ENCODE measurements around the gene CASTOR1.

The CASTOR1 gene

DNA sequence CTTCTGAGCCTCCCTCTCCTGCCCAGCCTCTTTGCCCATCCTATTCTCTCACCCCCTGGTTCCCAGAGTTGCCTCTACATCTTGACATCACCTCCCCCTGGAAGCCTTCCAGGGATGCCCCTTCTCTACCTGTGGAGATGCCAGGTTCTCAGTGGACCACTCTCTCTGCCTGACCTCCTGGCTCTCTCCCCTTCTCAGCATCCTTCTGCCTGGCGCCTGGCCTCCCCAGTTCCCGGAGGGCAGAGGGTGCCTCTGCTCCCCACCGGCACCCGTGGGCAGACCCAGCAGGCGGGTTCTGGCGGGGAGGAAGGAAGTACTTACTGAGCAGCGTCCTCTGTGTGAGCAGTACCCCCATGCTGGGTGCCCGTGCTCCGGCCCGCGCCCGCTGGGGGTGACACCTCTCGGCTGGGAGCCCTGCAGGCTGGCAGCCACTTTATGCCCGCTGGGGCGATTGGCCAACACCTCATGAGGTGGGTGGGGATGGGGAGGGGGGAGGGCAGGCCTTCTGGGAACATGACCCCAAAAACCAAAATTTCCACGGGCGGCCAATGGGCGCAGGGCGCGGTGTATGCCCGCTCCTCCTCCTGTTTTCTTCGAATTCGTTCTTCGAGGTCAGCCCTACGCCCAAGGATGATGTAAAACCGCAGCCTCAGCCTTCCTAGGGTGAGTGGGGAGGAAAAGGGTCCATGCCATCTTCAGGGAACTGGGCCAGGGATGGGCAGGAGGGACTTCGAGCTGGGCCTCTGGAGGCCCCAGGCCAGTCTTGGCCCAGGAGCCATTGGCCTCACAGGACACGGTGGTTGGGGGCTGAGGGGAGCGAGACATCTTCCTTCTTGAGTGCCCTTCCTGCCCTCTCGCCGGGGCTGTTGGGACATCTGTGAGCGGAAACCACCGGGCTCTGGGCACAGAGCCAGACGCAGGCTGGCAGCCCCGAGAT lies 22.6 kb downstream of the CASTOR1 start, which contains the start of gene OSM:
Gene OSM (minus strand): TSS at position 407 of the 937 bp plus-strand sequence. CDS start 52 bp downstream, at position 355.
- in situ Hi-C loops (cut with MboI; ENCODE audit: low sequenced_read_pairs): loop anchor here (10.0 kb wide), 1 partner anchor 118 kb away; the partner anchor contains the start of gene RNF215

- in situ Hi-C loops (cut with MboI; ENCODE audit: low sequenced_read_pairs): loop anchor here (10.0 kb wide), 1 partner anchor 119 kb away; the partner anchor contains the start of gene RNF215
These were observed 23.4 kb downstream of the CASTOR1 start for GRCh38 chr22:30265823-30266444.

GRCh38 chr22:30265131-30265720 lies 24.1 kb downstream of the CASTOR1 start:
- in situ Hi-C loops (cut with MboI; ENCODE audit: low sequenced_read_pairs): loop anchor here (10.0 kb wide), 1 partner anchor 120 kb away; the partner anchor contains the start of gene RNF215

DNA sequence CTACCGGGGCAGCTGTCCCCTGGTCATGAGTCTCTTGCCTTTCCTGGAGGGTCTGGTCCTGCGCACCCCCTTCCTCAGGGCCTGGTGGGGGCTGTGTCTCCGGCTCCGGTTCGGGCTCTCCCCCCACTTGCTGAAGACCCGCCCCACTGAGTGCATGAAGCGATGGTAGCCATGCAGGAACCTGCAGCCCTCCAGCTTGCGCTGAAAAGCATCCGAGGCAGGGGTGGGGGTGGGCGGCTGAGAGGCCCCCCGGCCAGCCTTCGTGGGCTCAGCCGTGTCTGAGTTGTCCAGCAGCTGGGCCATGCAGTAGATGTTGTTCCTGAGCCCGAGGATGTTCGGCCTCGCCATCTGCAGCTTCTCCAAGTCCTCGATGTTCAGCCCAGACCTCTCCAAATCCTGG lies 25.4 kb downstream of the CASTOR1 start:
- in situ Hi-C loops (cut with MboI; ENCODE audit: low sequenced_read_pairs): loop anchor here (5.0 to 10.0 kb wide), 2 partner anchors 121 to 157 kb away; partner anchors contain the start of gene RNF215

GRCh38 chr22:30262917-30263741 lies 26.2 kb downstream of the CASTOR1 start:
- in situ Hi-C loops (cut with MboI; ENCODE audit: low sequenced_read_pairs): loop anchor here (5.0 to 10.0 kb wide), 2 partner anchors 122 to 156 kb away; partner anchors contain the start of gene RNF215

DNA sequence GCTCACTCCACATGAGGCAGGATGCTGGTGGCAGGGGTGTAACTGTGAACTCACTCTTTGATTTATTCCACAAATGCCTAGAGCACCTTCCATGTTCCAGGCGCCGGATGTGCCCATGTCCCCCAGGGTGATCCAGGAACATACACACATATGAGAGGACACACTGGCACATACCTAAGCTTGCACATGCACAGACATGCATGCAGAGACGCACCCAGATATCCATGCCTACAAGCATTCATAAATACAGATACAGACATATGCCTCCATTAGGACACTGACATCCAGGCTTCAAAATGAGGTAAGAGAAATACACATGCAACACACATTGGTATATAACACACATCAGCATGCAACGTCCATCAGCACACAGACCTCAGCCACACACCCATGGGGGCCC lies 27.2 kb downstream of the CASTOR1 start:
- in situ Hi-C loops (cut with MboI; ENCODE audit: low sequenced_read_pairs): loop anchor here (5.0 to 10.0 kb wide), 2 partner anchors 123 to 155 kb away; partner anchors contain the start of gene RNF215

DNA sequence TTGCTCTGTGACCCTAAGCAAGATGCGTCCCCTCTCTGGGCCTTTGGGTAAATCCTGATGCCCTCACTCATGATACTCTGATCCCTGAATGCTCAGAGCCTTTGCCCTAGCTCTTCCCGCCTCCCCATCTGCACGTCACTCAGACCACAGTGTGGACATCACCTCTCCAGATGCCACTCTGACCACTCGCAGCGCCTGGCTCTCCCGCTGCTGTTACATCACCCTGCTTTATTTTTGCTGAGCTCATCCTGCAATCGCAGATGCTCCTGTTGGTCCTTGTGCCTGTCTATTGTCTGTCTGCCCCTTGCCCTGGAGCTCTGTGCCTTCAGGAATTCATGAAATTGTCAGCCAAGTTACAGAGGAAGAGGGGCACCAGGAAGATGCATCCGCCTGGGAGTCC lies 28.2 kb downstream of the CASTOR1 start:
- in situ Hi-C loops (cut with MboI; ENCODE audit: low sequenced_read_pairs): loop anchor here (5.0 to 10.0 kb wide), 2 partner anchors 124 to 154 kb away; partner anchors contain the start of gene RNF215

- in situ Hi-C loops (cut with MboI; ENCODE audit: low sequenced_read_pairs): loop anchor here (5.0 to 10.0 kb wide), 2 partner anchors 124 to 153 kb away; partner anchors contain the start of gene RNF215
These were observed 28.6 kb downstream of the CASTOR1 start for GRCh38 chr22:30260682-30261081.

DNA sequence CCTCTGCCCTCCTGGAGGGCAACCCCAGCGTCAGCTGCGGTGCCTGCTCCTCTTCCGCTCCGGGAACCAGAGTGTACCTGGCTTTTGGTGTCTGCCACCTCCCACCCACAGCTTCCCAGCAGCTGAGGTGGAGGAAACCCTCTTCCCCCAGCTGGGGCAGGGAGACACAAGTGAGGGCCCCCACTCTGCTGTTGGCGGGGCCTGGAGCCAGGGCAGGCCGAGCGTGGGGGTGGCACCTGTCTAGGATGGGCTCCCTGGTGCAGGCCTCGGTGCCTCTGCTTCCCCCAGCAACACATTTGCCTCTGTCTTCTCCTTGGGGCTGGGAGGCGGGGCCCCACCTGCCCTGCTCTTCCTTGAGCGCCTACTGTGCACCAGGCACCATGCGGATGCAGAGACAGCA lies 29.0 kb downstream of the CASTOR1 start:
- in situ Hi-C loops (cut with MboI; ENCODE audit: low sequenced_read_pairs): loop anchor here (5.0 to 10.0 kb wide), 2 partner anchors 125 to 153 kb away; partner anchors contain the start of gene RNF215

DNA sequence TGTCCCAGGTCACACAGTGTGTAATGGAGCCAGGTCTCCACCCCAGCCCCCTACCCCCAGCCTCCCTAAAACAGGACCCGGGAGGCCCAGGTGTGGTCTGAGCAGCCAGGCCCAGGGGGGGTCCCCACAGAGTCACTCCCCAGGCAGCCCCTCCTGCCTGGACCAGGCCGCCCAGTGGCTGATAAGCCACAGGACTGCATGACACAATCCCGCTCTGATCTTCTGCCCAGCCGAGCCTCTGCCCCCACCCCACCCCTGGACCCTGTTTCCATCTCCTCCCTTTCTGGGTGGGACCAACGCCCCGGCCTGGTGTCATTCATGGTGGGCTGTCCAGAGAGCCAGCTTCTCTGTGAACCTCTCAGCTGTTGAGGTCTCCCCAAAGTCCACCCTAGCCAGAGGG lies 35.0 kb downstream of the CASTOR1 start:
- in situ Hi-C loops (cut with MboI; ENCODE audit: low sequenced_read_pairs): no loop called here

DNA sequence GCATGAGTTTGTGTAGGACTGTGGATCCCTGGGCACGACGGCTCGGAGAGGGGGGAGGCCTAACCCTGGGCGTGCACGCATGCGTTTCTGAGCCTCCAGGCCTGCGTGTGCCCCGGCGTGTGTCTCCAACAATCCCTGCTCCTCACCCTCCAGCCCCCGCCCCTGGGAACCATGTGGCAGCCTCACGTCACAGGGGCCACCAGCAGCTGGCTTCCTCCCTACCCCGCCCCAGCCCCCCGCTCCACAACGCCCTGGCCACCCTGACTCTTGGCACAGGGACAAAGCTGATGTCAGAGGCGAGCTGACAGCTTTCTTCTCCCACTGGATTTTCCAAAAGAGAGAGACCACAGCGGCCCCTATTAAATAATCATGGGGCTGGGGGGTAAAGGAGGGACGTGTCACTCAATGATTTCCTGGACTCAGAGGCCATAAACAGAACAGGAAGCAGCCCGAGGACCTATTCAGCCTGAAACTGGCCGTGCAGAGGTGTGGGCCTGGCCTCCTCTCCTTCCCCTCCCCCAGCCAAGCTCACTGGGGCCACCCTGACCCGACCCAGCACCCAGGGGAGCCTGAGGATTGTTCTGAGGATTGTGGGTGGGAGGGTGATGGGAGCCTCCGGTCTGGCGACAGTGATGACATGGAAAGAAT lies 36.0 kb downstream of the CASTOR1 start:
- in situ Hi-C loops (cut with MboI; ENCODE audit: low sequenced_read_pairs): no loop called here

- in situ Hi-C loops (cut with MboI; ENCODE audit: low sequenced_read_pairs): no loop called here
These were observed 36.7 kb downstream of the CASTOR1 start for GRCh38 chr22:30252411-30253204.

DNA sequence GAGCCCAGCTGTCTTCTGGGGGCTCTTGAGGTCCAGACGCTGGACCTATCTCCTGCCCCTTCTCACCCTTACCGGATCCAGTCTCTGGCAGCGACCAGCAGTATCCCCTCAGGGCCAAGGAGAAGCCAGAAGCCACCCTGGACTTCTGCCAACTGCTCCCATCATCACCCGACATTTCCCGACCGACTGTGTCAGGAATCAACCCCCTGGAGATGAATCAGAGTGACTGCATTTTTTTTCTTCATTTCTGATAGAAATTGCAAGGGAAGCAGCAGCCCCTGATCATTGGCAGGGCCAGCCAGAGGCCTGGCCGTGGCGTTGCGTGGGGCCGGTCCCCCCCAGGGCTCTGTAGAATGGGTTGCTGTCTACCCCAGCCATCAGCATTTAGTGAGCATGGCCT lies 37.6 kb downstream of the CASTOR1 start:
- in situ Hi-C loops (cut with MboI; ENCODE audit: low sequenced_read_pairs): no loop called here

DNA sequence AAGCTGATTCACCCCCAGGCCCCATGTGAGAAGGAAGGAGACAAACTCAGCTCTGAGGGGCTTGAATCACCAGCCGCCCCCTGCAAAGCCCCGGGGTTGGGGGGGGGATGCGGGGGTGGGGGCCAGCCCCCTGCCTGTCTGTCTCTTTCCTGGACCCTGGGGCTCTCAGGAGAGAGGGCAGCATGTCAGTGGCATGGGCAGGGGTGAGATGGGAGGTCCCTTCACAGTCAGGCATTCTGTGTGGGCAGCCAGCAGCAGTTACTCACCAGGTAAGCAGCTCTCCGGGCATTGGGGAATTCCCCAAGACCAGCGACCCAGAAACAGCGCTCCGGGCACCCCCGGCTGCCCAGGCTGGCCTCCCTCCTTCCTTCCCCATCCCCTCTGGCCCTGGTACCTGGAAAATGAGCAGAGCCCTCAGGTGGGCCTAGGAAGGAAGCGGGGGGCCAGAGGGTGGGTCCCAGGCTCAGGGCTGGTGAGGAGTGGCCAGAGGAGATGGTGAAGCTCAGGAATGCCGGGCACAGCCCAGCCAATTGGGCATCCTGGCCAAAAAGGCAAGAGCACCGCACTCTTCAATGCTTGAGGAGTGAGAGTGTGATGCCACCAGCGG lies 38.5 kb downstream of the CASTOR1 start:
- in situ Hi-C loops (cut with MboI; ENCODE audit: low sequenced_read_pairs): no loop called here

- in situ Hi-C loops (cut with MboI; ENCODE audit: low sequenced_read_pairs): no loop called here
These were observed 39.2 kb downstream of the CASTOR1 start for GRCh38 chr22:30250039-30250565.

- in situ Hi-C loops (cut with MboI; ENCODE audit: low sequenced_read_pairs): no loop called here
These were observed 40.0 kb downstream of the CASTOR1 start for GRCh38 chr22:30249049-30250038.

GRCh38 chr22:30248484-30248883 lies 40.8 kb downstream of the CASTOR1 start:
- in situ Hi-C loops (cut with MboI; ENCODE audit: low sequenced_read_pairs): no loop called here

Data from HL-60/S4 (cell line).